Prostate gland (tissue), 2 donors: ENCODE data around the gene BTBD7. TPM values are rescaled to one million over a fixed set of nuclear protein-coding genes. Genes with fewer than 3 reads are reported as not detected.

ENCODE experiments used
- DNase-seq: peaks from one replicate; pipeline ENCODE4 v3.0.0-alpha.2; 2019; ENCODE audit warnings: low spot score
- H3K27ac ChIP-seq, 2 donors: fragments of 200-600 bp; sonication (generic); 2 replicates each; pipeline ENCODE4 v1.5.1; 2017 to 2019
- H3K27me3 ChIP-seq: fragments of 200-600 bp; sonication (generic); replicated peaks from 2 replicates; pipeline ENCODE4 v1.5.1; 2019; ENCODE audit not compliant: insufficient read depth
- H3K36me3 ChIP-seq, 2 donors: fragments of 200-600 bp; sonication (generic); 1 replicate in 1 of 2; 2 replicates in 1 of 2; pipeline versions ENCODE4 v1.5.1 to v1.8.1; 2017 to 2019
- H3K4me1 ChIP-seq: fragments of 200-600 bp; sonication (generic); replicated peaks from 2 replicates; pipeline ENCODE4 v1.5.1; 2019
- H3K4me3 ChIP-seq, 2 donors: fragments of 200-600 bp; sonication (generic); 2 replicates each; pipeline ENCODE4 v1.5.1; 2017 to 2019
- H3K9me3 ChIP-seq: fragments of 200-600 bp; sonication (generic); 2 replicates; pipeline ENCODE4 v1.5.1; 2017
- POLR2A ChIP-seq: fragments of 450-650 bp; IDR thresholded peaks from one replicate; pipeline ENCODE4 v1.6.1; 2016; ENCODE audit warnings: antibody characterized with exemption, mild to moderate bottlenecking
- POLR2AphosphoS5 ChIP-seq: sonication (generic); formaldehyde crosslinking; IDR thresholded peaks from one replicate; pipeline ENCODE4 v1.6.1; 2017; ENCODE audit warnings: antibody characterized with exemption
- WGBS: methylation state at CpG from one replicate; pipeline ENCODE4 v1.1.5; 2018; 5-methylcytosine and 5-hydroxymethylcytosine counted together
- intact Hi-C: fragments of 100-400 bp; cut with DNase I; formaldehyde crosslinking; loops from one replicate; pipeline ENCODE4 v1.14.2; 2022
- total RNA-seq, 2 donors: library from RNA; depleted of rRNA; stranded (reverse); fragments of >200 nt; gene quantifications; one replicate each; pipeline ENCODE4 v1.1.0, GENCODE V29; 2016
- TF ChIP-seq, protein P1 (sequence below), 4 experiments: fragments of 200-600 bp in 2 of 4; fragments of 450-650 bp in 2 of 4; sonication (generic) in 2 of 4; IDR thresholded peaks; 1 replicate in 3 of 4; 2 replicates in 1 of 4; pipeline ENCODE4 v1.5.1; 2016 to 2019; ENCODE audit warnings: antibody characterized with exemption in 4 of 4, mild to moderate bottlenecking in 2 of 4, moderate library complexity in 2 of 4

BTBD7 gene
- total RNA-seq, 2 donors from 2014 or later: 23.8 to 25.8 TPM

GRCh38 chr14:93302688-93303581 lies 29.9 kb downstream of the BTBD7 start:
- H3K4me1 ChIP-seq: no peaks in the 10 kb centered on the region
- H3K4me3 ChIP-seq: no peak overlapping the region
- H3K36me3 ChIP-seq: no peaks in the 10 kb centered on the region
- intact Hi-C loops: no loop called here
- no peak for DNase-seq
- no peaks in the 10 kb centered on the region for H3K27me3 ChIP-seq
- H3K27ac ChIP-seq: no peak overlapping the region
- no peaks in the 10 kb centered on the region for H3K9me3 ChIP-seq
- 93% methylated on average over 12 of the region's 12 CpGs for WGBS
- TF ChIP-seq, protein P1, sequence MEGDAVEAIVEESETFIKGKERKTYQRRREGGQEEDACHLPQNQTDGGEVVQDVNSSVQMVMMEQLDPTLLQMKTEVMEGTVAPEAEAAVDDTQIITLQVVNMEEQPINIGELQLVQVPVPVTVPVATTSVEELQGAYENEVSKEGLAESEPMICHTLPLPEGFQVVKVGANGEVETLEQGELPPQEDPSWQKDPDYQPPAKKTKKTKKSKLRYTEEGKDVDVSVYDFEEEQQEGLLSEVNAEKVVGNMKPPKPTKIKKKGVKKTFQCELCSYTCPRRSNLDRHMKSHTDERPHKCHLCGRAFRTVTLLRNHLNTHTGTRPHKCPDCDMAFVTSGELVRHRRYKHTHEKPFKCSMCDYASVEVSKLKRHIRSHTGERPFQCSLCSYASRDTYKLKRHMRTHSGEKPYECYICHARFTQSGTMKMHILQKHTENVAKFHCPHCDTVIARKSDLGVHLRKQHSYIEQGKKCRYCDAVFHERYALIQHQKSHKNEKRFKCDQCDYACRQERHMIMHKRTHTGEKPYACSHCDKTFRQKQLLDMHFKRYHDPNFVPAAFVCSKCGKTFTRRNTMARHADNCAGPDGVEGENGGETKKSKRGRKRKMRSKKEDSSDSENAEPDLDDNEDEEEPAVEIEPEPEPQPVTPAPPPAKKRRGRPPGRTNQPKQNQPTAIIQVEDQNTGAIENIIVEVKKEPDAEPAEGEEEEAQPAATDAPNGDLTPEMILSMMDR (IDR thresholded peaks at IDR 0.05): no peak
- TF ChIP-seq POLR2AphosphoS5 (no peak), POLR2A (no peak)

- TF ChIP-seq, protein P1 (IDR thresholded peaks at IDR 0.05): no peak
- no peak for TF ChIP-seq POLR2A
- no peak for TF ChIP-seq POLR2AphosphoS5
- Histone ChIP-seq H3K27ac (no peak overlapping the region), H3K9me3 (no peaks in the 10 kb centered on the region), H3K4me1 (no peaks in the 10 kb centered on the region), H3K4me3 (no peak overlapping the region), H3K27me3 (no peaks in the 10 kb centered on the region), H3K36me3 (no peaks in the 10 kb centered on the region)
- no peak for DNase-seq
- WGBS: 52% methylated on average over 6 of the region's 6 CpGs
- intact Hi-C loops: no loop called here
These were observed 30.9 kb downstream of the BTBD7 start for GRCh38 chr14:93301821-93302447.

DNA sequence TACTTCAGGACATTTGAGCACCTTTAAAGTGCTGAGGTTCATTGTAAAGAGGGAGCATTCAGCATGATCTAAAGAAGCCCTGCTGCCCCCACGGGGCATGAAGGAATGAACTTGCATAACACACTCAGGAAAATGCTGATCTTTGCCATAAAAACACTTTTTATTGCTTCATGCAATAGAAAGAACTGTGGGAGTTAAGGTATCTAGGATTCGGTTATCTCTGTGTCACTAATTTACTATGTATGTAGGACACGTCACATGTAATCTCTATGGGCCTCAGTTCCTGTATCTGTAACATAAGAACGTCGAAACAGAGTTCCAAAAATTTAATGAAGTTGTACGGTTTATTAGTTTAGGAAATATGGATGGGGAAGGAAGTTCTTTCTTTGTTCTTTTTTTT lies 33.0 kb downstream of the BTBD7 start:
- Histone ChIP-seq H3K4me3 (no peak overlapping the region), H3K9me3 (no peaks in the 10 kb centered on the region), H3K27ac (no peak overlapping the region), H3K36me3 (no peaks in the 10 kb centered on the region), H3K4me1 (no peaks in the 10 kb centered on the region), H3K27me3 (no peaks in the 10 kb centered on the region)
- no peak for TF ChIP-seq POLR2A
- TF ChIP-seq, protein P1 (IDR thresholded peaks at IDR 0.05): no peak
- TF ChIP-seq POLR2AphosphoS5: no peak
- no peak for DNase-seq
- intact Hi-C loops: no loop called here
- WGBS: 58% methylated on average over 6 of the region's 6 CpGs

GRCh38 chr14:93299416-93299815 lies 33.4 kb downstream of the BTBD7 start:
- no peak for DNase-seq

More at GRCh38 chr14:93299416-93299815, 33.4 kb downstream of the BTBD7 start:
- Histone ChIP-seq H3K9me3 (no peaks in the 10 kb centered on the region), H3K27me3 (no peaks in the 10 kb centered on the region), H3K4me3 (no peak overlapping the region), H3K4me1 (no peaks in the 10 kb centered on the region), H3K27ac (no peak overlapping the region), H3K36me3 (no peaks in the 10 kb centered on the region)
- intact Hi-C loops: no loop called here
- no peak for TF ChIP-seq POLR2AphosphoS5
- TF ChIP-seq POLR2A: no peak
- TF ChIP-seq, protein P1 (IDR thresholded peaks at IDR 0.05): no peak
- 89% methylated on average over 3 of the region's 3 CpGs for WGBS
